CD8-positive, alpha-beta memory T cell (primary cell): ENCODE measurements around the gene FAM83C. TPM values are rescaled to one million over a fixed set of nuclear protein-coding genes. Genes with fewer than 3 reads are reported as not detected.

ENCODE experiments used
- CTCF ChIA-PET: fragments of 350-600 bp; sonication (Branson Sonifier 250); formaldehyde crosslinking; loops from one replicate; lab custom pipeline; 2021; ENCODE audit warnings: antibody characterized with exemption; lab: Charles Lee
- POLR2A ChIA-PET: fragments of 350-600 bp; sonication (Branson Sonifier 250); formaldehyde crosslinking; loops from one replicate; lab custom pipeline; 2021; ENCODE audit warnings: antibody characterized with exemption; lab: Charles Lee
- DNase-seq, 5 donors: peaks; one replicate each; pipeline versions ENCODE4 v3.0.0 to v3.0.0-alpha.2; 2020 to 2022; ENCODE audit warnings: mixed read lengths in 1 of 5
- H3K27ac ChIP-seq: one replicate; pipeline ENCODE4 v1.7.0; 2013; ENCODE audit warnings: low read depth, mild to moderate bottlenecking, low read length, moderate library complexity
- H3K27me3 ChIP-seq: 2 replicates; pipeline ENCODE4 v1.7.0; 2013; ENCODE audit warnings: low read length, mild to moderate bottlenecking; ENCODE audit not compliant: insufficient read depth, poor library complexity, severe bottlenecking
- H3K36me3 ChIP-seq: 2 replicates; pipeline ENCODE4 v1.7.0; 2013; ENCODE audit warnings: mild to moderate bottlenecking, low read length, moderate library complexity; ENCODE audit not compliant: insufficient read depth
- H3K4me1 ChIP-seq: 2 replicates; pipeline ENCODE4 v1.7.0; 2013; ENCODE audit warnings: mild to moderate bottlenecking, low read length, moderate library complexity; ENCODE audit not compliant: insufficient read depth
- H3K4me3 ChIP-seq: 2 replicates; pipeline ENCODE4 v1.7.0; 2013; ENCODE audit warnings: mild to moderate bottlenecking, low read length
- H3K9me3 ChIP-seq: 2 replicates; pipeline ENCODE4 v1.7.0; 2013; ENCODE audit warnings: mild to moderate bottlenecking, low read length
- H3K27ac Mint-ChIP-seq, 8 donors: one replicate each; pipeline ENCODE4 v1.8.0; 2020 to 2021; ENCODE audit warnings: mixed read lengths in 8 of 8, mild to moderate bottlenecking in 6 of 8, inconsistent platforms in 3 of 8, moderate library complexity in 3 of 8
- H3K27me3 Mint-ChIP-seq, 2 donors: one replicate each; pipeline ENCODE4 v1.8.0; 2020 to 2021; ENCODE audit warnings: mixed read lengths in 2 of 2, mild to moderate bottlenecking in 1 of 2, moderate library complexity in 1 of 2
- H3K36me3 Mint-ChIP-seq, 3 donors: one replicate each; pipeline ENCODE4 v1.8.0; 2020 to 2021; ENCODE audit warnings: mixed read lengths in 3 of 3, inconsistent platforms in 1 of 3, mild to moderate bottlenecking in 1 of 3
- H3K4me1 Mint-ChIP-seq, 3 donors: one replicate each; pipeline ENCODE4 v1.8.0; 2020 to 2021; ENCODE audit warnings: mixed read lengths in 3 of 3, inconsistent platforms in 1 of 3, mild to moderate bottlenecking in 1 of 3
- H3K4me3 Mint-ChIP-seq, 7 donors: one replicate each; pipeline ENCODE4 v1.8.0; 2020 to 2021; ENCODE audit warnings: mixed read lengths in 7 of 7, mild to moderate bottlenecking in 6 of 7, moderate library complexity in 4 of 7, inconsistent platforms in 2 of 7
- H3K9me3 Mint-ChIP-seq, 5 donors: one replicate each; pipeline ENCODE4 v1.8.0; 2020 to 2022; ENCODE audit warnings: mixed read lengths in 5 of 5, mild to moderate bottlenecking in 3 of 5, moderate library complexity in 2 of 5, inconsistent platforms in 1 of 5
- polyA plus RNA-seq: library from polyadenylated mRNA; unstranded; fragments of 300-500 nt; fragmentation: Illumina TruSeq; gene quantifications from one replicate; pipeline ENCODE4 v1.2.3, GENCODE V29; 2021
- total RNA-seq, 2 experiments: library from RNA; stranded (reverse); gene quantifications; one replicate each; pipeline ENCODE4 v1.2.3, GENCODE V29; 2021

Gene FAM83C
- total and polyA plus RNA-seq, 3 experiments from 2014 or later: not detected

DNA sequence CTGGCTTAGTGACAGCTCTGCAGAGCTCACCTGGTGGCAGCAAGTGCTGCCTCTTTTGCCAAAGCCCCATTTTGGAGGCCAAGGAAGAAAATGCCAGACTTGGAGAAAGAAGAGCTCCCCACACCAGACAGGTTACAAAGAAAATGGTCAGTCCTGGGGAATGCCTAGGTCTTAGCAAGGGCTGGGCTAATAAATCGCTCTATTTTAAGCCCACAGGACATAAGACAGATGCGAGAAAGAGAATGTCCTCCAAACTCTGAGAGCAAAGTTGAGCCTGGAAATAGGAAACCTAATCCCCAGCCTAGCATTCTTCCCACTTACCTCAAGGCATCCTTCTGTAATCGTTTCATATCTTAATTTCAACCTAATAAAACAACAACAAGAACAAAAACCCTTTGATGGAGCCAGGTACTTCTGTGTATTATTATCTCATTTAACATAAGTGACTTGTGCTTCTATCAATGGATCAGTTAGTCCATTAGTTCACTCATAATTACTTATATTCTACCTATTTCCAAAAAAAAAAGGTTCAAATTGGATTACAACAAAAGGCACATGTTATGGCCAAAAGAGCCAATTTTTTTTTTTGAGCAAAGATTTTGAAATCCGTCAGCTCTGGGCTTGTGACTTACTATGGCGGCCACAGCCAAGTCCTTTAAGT lies 40.4 kb upstream of the FAM83C start:
- Mint-ChIP-seq H3K27me3 (no peaks in the 10 kb centered on the region), H3K4me3 (no peak overlapping the region), H3K4me1 (no peaks in the 10 kb centered on the region), H3K27ac (no peak overlapping the region), H3K9me3 (no peaks in the 10 kb centered on the region), H3K36me3 (peaks cover 4 to 14% (median 5%) of the 10 kb centered on the region in 3 donors)
- no peak for DNase-seq
- POLR2A ChIA-PET: no interaction called here
- no peaks in the 10 kb centered on the region for H3K27me3 ChIP-seq
- no peaks in the 10 kb centered on the region for H3K4me1 ChIP-seq
- no peaks in the 10 kb centered on the region for H3K36me3 ChIP-seq
- H3K4me3 ChIP-seq: no peak overlapping the region
- H3K9me3 ChIP-seq: no peaks in the 10 kb centered on the region
- CTCF ChIA-PET: no interaction called here
- H3K27ac ChIP-seq: no peak overlapping the region

DNA sequence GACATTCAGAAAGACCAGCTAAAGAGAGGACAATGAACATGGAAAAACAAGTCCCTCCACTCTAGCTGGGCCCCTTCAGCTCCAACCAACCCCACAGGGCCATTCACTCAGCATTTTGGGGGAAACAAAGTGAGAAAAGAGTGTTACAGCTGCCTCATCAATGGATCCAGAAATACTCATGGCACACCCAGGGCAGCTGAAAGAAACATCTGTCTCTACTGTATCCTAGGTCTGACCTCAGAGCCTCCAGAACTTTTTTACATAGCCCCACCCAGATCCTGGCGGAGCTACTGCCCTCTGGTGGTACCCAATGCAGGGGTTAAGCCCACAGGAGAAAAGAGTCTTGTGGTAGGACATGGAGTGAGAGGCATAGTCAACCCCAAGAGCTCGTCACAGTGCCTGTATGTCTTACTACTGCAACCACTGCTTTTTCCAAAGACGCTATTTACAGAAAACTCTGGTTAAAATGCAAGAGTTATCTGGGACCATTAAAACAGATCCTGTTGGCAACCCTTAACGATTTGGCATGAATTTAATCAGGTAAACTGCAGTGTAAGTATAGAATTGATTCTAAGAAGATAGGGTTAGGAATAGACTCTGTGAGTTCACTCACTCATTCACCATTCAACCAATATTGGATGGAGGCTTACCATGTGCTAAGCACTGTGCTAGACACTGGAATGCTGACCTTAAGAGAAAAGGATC lies 37.4 kb upstream of the FAM83C start:
- H3K27me3 Mint-ChIP-seq: no peaks in the 10 kb centered on the region
- peaks cover 4 to 27% (median 16%) of the 10 kb centered on the region in 3 donors for H3K36me3 Mint-ChIP-seq
- Histone ChIP-seq H3K9me3 (no peaks in the 10 kb centered on the region), H3K27ac (no peak overlapping the region), H3K36me3 (no peaks in the 10 kb centered on the region), H3K4me1 (no peaks in the 10 kb centered on the region), H3K27me3 (no peaks in the 10 kb centered on the region), H3K4me3 (no peak overlapping the region)
- ChIA-PET POLR2A (no interaction called here), CTCF (interaction anchor here (1.2 kb wide), 2 partner anchors 25 to 117 kb away, joined by 3 to 4 read pairs; no protein-coding TSS in a partner anchor)
- peak overlapping the region in 1 of 8 donors; percentile 21 for H3K27ac Mint-ChIP-seq
- DNase-seq: no peak
- H3K4me3 Mint-ChIP-seq: no peak overlapping the region
- H3K4me1 Mint-ChIP-seq: no peaks in the 10 kb centered on the region
- no peaks in the 10 kb centered on the region for H3K9me3 Mint-ChIP-seq

DNA sequence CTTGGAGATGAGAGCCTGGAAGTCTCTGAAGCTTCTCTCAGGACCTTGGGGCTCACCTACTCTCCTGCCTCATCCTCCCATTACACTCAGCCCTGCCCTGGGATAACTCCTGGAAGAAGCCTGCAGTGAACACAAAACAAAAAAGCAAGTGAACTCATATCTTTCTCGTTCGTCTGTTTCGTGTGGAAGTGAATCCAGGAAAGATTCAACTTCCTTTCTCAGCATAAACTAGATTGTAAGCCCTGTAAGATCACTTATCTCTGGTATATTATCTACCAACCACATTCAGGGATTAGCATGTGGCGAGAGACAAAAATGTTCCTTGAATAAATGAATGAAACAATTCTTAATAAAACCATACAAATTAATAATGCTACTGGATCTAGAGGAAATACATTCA lies 36.5 kb upstream of the FAM83C start:
- CTCF ChIA-PET: interaction anchor here (1.2 kb wide), 1 partner anchor 117 kb away, joined by 4 read pairs; no protein-coding TSS in a partner anchor
- no peak overlapping the region for H3K4me3 ChIP-seq
- H3K4me1 ChIP-seq: no peaks in the 10 kb centered on the region
- no peak for DNase-seq
- H3K9me3 ChIP-seq: no peaks in the 10 kb centered on the region
- no peak overlapping the region for H3K4me3 Mint-ChIP-seq
- H3K27me3 Mint-ChIP-seq: no peaks in the 10 kb centered on the region
- no peaks in the 10 kb centered on the region for H3K4me1 Mint-ChIP-seq
- peaks cover 4 to 24% (median 16%) of the 10 kb centered on the region in 3 donors for H3K36me3 Mint-ChIP-seq
- POLR2A ChIA-PET: no interaction called here
- no peaks in the 10 kb centered on the region for H3K27me3 ChIP-seq
- H3K27ac ChIP-seq: no peak overlapping the region
- H3K36me3 ChIP-seq: no peaks in the 10 kb centered on the region
- peak overlapping the region in 3 of 8 donors; percentile 30 to 74 (median 34) for H3K27ac Mint-ChIP-seq
- H3K9me3 Mint-ChIP-seq: no peaks in the 10 kb centered on the region

DNA sequence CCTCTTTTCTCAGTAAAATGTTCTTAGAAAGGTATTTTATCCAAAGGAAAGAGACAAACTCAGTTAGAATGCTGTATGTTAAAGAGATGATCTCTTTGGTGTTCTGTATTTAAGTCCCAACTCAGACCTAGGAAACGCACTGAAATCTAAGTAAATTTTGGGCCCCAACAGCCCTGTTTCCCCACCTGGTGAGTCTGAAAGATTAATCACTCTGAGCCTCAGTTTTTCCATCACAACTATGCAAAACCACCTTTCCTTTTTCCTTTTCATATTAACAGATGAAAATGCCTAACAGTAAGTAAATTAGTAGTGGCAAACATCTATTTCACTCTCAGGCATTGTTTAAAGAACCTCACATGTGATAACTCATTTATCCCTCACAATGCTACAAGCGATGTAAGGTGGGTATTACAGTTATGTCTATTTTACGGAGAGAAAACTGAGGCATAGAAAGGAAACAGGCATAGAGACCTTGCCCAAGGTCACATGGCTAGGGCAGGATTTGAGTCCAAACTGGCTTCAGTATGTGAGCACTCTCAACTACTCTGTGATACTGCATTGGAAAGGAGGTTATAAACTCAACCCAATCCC lies 36.0 kb upstream of the FAM83C start:
- POLR2A ChIA-PET: no interaction called here

DNA sequence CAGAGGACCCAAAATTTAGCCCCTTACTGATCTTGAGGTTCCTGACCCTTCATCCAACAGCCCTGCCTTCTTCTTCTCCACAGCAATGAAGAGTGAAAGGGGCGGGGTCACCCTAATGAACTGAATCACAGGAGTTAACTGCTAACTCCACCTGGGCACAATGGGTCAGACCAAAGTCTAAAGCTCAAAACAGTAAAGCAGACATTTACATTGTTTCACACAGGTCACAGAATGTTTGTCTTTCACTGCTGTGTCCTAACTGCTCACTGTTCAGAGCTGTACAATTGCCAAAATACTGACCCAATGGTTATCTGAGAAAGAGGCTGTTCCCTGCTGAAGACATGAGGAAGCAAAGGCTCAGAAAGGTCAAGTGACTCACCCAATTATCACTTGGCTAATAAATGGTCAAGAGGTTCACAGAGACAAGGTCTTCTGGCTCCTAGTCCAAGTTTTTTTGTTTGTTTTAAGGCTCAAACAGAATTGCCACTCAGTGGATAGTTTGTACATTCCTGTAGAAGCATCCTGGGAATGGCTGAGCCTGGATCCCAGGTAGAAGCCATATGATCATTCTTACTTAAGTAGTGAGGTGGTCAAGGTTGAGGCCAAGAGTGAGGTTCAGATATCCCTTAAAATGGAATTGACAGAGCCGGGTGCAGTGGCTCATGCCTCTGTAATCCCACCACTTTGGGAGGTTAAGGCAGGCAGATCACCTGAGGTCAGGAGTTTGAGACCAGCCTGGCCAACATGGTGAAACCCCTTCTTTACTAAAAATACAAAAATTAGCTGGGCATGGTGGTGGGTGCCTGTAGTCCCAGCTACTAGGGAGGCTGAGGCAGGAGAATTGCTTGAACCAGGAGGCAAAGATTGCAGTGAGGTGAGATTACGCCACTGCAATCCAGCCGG lies 35.1 kb upstream of the FAM83C start:
- no peaks in the 10 kb centered on the region for H3K27me3 ChIP-seq
- no peaks in the 10 kb centered on the region for H3K9me3 ChIP-seq
- no peak overlapping the region for H3K4me3 ChIP-seq
- DNase-seq: no peak
- H3K27me3 Mint-ChIP-seq: no peaks in the 10 kb centered on the region
- H3K4me1 ChIP-seq: no peaks in the 10 kb centered on the region
- POLR2A ChIA-PET: no interaction called here
- H3K27ac ChIP-seq: no peak overlapping the region
- H3K36me3 Mint-ChIP-seq: peaks cover 0 to 23% (median 13%) of the 10 kb centered on the region in 3 donors
- CTCF ChIA-PET: no interaction called here
- H3K36me3 ChIP-seq: no peaks in the 10 kb centered on the region
- no peak overlapping the region for H3K4me3 Mint-ChIP-seq
- H3K9me3 Mint-ChIP-seq: no peaks in the 10 kb centered on the region
- H3K27ac Mint-ChIP-seq: no peak overlapping the region
- H3K4me1 Mint-ChIP-seq: no peaks in the 10 kb centered on the region

More for the DNA sequence above, 36.0 kb upstream of the FAM83C start:
- no peak overlapping the region for H3K27ac ChIP-seq
- CTCF ChIA-PET: no interaction called here
- H3K4me3 ChIP-seq: no peak overlapping the region
- Mint-ChIP-seq H3K4me1 (no peaks in the 10 kb centered on the region), H3K9me3 (no peaks in the 10 kb centered on the region), H3K27me3 (no peaks in the 10 kb centered on the region), H3K36me3 (peaks cover under 1 to 22% (median 13%) of the 10 kb centered on the region in 3 donors), H3K27ac (no peak overlapping the region), H3K4me3 (no peak overlapping the region)
- H3K9me3 ChIP-seq: no peaks in the 10 kb centered on the region
- H3K4me1 ChIP-seq: no peaks in the 10 kb centered on the region
- H3K27me3 ChIP-seq: no peaks in the 10 kb centered on the region
- H3K36me3 ChIP-seq: no peaks in the 10 kb centered on the region
- no peak for DNase-seq

DNA sequence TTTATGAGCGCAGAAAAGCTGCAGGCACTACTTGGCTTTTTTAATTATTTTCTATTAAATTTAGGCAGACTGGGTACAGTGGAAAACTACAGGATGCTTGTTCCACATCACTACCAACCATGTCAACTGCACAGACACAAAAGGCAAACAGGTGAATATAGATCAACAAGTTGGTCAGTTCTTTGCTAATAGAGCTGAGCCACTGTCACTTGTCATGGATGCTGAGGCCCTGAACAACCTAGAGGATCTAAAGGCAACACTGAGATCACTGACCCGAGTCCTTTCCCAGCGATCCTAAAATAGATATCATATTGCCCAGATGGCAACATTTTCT lies 34.5 kb upstream of the FAM83C start:
- Mint-ChIP-seq H3K27me3 (no peaks in the 10 kb centered on the region), H3K27ac (peak overlapping the region in 1 of 8 donors; percentile 65), H3K36me3 (peaks cover 0 to 23% (median 13%) of the 10 kb centered on the region in 3 donors), H3K9me3 (no peaks in the 10 kb centered on the region), H3K4me3 (no peak overlapping the region), H3K4me1 (no peaks in the 10 kb centered on the region)
- H3K27ac ChIP-seq: no peak overlapping the region
- ChIA-PET POLR2A (no interaction called here), CTCF (no interaction called here)
- no peaks in the 10 kb centered on the region for H3K27me3 ChIP-seq
- H3K9me3 ChIP-seq: no peaks in the 10 kb centered on the region
- no peak overlapping the region for H3K4me3 ChIP-seq
- no peaks in the 10 kb centered on the region for H3K4me1 ChIP-seq
- no peaks in the 10 kb centered on the region for H3K36me3 ChIP-seq
- DNase-seq: no peak

DNA sequence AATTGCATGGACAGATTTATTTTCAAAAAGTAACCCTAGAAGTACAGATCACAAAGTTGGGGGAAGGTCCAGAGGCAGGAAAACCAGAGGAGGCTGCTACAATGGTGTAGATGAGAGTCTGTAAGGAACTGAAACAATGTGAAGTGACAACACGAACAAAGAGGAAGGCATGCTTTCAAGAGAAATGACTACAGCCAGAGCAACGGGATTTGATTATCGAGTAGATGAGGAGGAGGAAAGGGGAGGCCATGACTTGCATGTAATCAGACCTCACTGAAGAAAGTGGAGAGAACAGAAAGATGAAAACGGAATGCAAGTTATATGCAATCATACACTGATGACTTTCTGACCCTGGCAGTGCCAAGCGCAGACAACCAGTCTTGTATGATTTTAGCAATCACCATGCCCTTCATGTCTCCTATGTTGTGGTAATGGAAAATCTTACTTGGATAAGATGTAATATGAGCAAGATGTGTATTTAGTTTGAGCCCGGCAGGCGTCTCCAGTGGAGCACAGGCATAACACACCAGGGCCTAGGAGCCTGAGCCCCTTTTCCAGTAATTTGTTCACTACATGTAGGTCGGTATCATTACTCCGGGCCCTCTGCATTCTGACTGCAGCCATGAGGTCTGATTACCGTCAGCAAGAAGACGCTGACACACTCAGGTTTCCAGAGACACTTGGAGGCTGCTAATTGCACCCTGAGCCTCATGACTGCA lies 34.0 kb upstream of the FAM83C start:
- peak overlapping the region in 3 of 8 donors; percentile 6 to 65 (median 23) for H3K27ac Mint-ChIP-seq
- H3K4me3 Mint-ChIP-seq: peak overlapping the region in 1 of 7 donors; percentile 11
- Histone ChIP-seq H3K36me3 (no peaks in the 10 kb centered on the region), H3K27ac (no peak overlapping the region), H3K4me3 (no peak overlapping the region), H3K27me3 (no peaks in the 10 kb centered on the region), H3K4me1 (no peaks in the 10 kb centered on the region), H3K9me3 (no peaks in the 10 kb centered on the region)
- ChIA-PET CTCF (no interaction called here), POLR2A (no interaction called here)
- H3K9me3 Mint-ChIP-seq: no peaks in the 10 kb centered on the region
- DNase-seq: no peak
- peaks cover 0 to 21% (median 13%) of the 10 kb centered on the region in 3 donors for H3K36me3 Mint-ChIP-seq
- H3K4me1 Mint-ChIP-seq: no peaks in the 10 kb centered on the region
- H3K27me3 Mint-ChIP-seq: no peaks in the 10 kb centered on the region
